ENCODE data around the gene RABL6.
"Not testable (repeated sequence)": the region's sequence is repeated elsewhere in the genome, so short reads cannot be mapped to it uniquely, and the experiment has no call there.

The RABL6 gene

DNA sequence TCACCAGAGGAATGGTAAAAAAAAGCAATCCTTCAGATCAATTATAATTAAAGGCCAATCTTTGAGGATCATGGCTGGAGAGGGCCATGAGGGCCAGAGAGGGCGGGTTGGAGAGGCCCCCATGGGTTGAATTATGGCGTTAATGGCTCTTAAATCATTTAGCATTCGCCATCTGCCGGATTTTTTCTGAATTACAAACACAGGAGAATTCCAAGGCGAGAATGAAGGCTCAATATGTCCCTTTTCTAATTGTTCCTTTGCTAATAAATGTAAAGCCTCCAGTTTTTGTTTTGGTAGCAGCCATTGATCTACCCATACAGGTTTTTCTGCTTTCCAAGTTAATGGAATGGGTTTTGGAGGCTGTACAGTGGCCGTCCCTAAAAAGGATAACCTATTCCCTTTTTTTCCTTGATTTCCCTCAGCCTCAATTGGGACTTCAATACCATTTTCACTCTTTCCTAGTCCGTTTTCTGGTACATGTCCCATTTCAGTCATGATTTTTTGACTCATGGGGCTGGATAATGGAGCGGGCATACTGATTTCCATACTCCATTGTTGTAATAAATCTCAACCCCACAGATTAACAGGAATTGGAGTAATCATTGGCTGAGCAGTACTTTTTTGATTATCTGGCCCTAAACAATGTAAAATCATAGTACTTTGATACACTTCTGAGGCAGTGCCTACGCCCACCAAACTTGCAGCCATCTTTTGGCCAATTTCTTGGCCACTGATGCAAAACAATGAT is 23.3 kb upstream of the RABL6 start (continued):
- TF ChIP-seq, protein P1, sequence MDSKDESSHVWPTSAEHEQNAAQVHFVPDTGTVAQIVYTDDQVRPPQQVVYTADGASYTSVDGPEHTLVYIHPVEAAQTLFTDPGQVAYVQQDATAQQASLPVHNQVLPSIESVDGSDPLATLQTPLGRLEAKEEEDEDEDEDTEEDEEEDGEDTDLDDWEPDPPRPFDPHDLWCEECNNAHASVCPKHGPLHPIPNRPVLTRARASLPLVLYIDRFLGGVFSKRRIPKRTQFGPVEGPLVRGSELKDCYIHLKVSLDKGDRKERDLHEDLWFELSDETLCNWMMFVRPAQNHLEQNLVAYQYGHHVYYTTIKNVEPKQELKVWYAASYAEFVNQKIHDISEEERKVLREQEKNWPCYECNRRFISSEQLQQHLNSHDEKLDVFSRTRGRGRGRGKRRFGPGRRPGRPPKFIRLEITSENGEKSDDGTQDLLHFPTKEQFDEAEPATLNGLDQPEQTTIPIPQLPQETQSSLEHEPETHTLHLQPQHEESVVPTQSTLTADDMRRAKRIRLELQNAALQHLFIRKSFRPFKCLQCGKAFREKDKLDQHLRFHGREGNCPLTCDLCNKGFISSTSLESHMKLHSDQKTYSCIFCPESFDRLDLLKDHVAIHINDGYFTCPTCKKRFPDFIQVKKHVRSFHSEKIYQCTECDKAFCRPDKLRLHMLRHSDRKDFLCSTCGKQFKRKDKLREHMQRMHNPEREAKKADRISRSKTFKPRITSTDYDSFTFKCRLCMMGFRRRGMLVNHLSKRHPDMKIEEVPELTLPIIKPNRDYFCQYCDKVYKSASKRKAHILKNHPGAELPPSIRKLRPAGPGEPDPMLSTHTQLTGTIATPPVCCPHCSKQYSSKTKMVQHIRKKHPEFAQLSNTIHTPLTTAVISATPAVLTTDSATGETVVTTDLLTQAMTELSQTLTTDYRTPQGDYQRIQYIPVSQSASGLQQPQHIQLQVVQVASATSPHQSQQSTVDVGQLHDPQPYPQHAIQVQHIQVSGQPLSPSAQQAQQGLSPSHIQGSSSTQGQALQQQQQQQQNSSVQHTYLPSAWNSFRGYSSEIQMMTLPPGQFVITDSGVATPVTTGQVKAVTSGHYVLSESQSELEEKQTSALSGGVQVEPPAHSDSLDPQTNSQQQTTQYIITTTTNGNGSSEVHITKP (tag by site-specific recombination; IDR thresholded peaks at IDR 0.05) = no peak
- no peak for TF ChIP-seq ZNF37A (tag by site-specific recombination; IDR thresholded peaks at IDR 0.05)
- no peak for TF ChIP-seq ZNF747 (tag by site-specific recombination; IDR thresholded peaks at IDR 0.05)

DNA sequence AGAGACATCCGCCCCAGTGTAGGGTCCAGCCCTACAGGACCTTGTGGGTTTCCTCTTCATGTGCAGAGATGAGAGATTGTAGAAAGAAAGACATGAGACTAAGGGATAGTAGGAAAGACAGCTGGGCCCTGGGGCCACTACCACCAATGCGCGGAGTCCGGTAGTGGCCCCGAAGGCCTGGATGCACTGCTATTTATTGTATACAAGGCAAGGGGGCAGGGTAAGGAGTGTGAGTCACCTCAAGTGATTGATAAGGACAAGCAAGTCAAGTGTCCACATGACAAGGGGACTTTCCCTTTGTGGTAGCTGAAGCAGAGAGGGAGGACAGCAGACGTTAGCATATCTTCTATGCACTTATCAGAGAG is 22.8 kb upstream of the RABL6 start:
- TF ChIP-seq, protein P2, sequence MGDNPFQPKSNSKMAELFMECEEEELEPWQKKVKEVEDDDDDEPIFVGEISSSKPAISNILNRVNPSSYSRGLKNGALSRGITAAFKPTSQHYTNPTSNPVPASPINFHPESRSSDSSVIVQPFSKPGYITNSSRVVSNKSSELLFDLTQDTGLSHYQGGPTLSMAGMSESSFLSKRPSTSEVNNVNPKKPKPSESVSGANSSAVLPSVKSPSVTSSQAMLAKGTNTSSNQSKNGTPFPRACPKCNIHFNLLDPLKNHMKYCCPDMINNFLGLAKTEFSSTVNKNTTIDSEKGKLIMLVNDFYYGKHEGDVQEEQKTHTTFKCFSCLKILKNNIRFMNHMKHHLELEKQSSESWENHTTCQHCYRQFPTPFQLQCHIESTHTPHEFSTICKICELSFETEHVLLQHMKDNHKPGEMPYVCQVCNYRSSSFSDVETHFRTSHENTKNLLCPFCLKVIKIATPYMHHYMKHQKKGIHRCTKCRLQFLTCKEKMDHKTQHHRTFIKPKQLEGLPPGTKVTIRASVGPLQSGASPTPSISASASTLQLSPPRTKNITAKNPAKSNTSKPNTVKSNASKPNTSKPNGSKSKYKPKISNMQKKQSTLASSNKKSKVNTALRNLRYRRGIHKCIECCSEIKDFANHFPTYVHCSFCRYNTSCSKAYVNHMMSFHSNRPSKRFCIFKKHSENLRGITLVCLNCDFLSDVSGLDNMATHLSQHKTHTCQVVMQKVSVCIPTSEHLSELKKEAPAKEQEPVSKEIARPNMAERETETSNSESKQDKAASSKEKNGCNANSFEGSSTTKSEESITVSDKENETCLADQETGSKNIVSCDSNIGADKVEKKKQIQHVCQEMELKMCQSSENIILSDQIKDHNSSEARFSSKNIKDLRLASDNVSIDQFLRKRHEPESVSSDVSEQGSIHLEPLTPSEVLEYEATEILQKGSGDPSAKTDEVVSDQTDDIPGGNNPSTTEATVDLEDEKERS (tag by site-specific recombination; IDR thresholded peaks at IDR 0.05) = no peak
- TF ChIP-seq ZNF548 (tag by site-specific recombination; IDR thresholded peaks at IDR 0.05) (no peak), ZNF48 (tag by site-specific recombination; IDR thresholded peaks at IDR 0.05) (no peak), ZFP41 (tag by site-specific recombination; IDR thresholded peaks at IDR 0.05; ENCODE audit: borderline replicate concordance) (no peak), ZNF544 (tag by site-specific recombination; IDR thresholded peaks at IDR 0.05) (no peak), MEIS1 (CRISPR knock-in tag; IDR thresholded peaks at IDR 0.05; ENCODE audit: borderline replicate concordance) (no peak), ZNF843 (tag by site-specific recombination; IDR thresholded peaks at IDR 0.05) (no peak), ZNF830 (tag by site-specific recombination; IDR thresholded peaks at IDR 0.05; ENCODE audit: low read depth) (no peak), GLI4 (tag by site-specific recombination; IDR thresholded peaks at IDR 0.05) (no peak), ZNF211 (tag by site-specific recombination; IDR thresholded peaks at IDR 0.05; ENCODE audit: low read depth) (no peak), HOXA7 (CRISPR knock-in tag; IDR thresholded peaks at IDR 0.05; ENCODE audit: borderline replicate concordance) (no peak), ZNF664 (tag by site-specific recombination; IDR thresholded peaks at IDR 0.05) (no peak)
- TF ChIP-seq, protein P3, sequence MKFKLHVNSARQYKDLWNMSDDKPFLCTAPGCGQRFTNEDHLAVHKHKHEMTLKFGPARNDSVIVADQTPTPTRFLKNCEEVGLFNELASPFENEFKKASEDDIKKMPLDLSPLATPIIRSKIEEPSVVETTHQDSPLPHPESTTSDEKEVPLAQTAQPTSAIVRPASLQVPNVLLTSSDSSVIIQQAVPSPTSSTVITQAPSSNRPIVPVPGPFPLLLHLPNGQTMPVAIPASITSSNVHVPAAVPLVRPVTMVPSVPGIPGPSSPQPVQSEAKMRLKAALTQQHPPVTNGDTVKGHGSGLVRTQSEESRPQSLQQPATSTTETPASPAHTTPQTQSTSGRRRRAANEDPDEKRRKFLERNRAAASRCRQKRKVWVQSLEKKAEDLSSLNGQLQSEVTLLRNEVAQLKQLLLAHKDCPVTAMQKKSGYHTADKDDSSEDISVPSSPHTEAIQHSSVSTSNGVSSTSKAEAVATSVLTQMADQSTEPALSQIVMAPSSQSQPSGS (tag by site-specific recombination; IDR thresholded peaks at IDR 0.05; ENCODE audit: low read depth) = no peak
- TF ChIP-seq, protein P4, sequence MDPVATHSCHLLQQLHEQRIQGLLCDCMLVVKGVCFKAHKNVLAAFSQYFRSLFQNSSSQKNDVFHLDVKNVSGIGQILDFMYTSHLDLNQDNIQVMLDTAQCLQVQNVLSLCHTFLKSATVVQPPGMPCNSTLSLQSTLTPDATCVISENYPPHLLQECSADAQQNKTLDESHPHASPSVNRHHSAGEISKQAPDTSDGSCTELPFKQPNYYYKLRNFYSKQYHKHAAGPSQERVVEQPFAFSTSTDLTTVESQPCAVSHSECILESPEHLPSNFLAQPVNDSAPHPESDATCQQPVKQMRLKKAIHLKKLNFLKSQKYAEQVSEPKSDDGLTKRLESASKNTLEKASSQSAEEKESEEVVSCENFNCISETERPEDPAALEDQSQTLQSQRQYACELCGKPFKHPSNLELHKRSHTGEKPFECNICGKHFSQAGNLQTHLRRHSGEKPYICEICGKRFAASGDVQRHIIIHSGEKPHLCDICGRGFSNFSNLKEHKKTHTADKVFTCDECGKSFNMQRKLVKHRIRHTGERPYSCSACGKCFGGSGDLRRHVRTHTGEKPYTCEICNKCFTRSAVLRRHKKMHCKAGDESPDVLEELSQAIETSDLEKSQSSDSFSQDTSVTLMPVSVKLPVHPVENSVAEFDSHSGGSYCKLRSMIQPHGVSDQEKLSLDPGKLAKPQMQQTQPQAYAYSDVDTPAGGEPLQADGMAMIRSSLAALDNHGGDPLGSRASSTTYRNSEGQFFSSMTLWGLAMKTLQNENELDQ (tag by site-specific recombination; IDR thresholded peaks at IDR 0.05; ENCODE audit: low read depth) = no peak
- Histone ChIP-seq H3K4me3 (ENCODE audit: low read depth, low read length) (no peak overlapping the region), H3K27ac (ENCODE audit: extremely low read depth, low read depth, low read length) (no peak overlapping the region), H3K4me1 (ENCODE audit: control insufficient read depth, insufficient read depth, low read length) (peaks cover under 1% of the 10 kb centered on the region), H3K9me3 (ENCODE audit: control insufficient read depth, insufficient read depth, low read depth, low read length) (no peaks in the 10 kb centered on the region), H3K36me3 (ENCODE audit: control insufficient read depth in 2 of 2, insufficient read depth in 1 of 2, low read length in 2 of 2) (no peaks in the 10 kb centered on the region)
- CTCF ChIA-PET = interaction anchor here (0.6 to 6.1 kb wide), 5 partner anchors 21 to 251 kb away, joined by 3 to 61 read pairs (median 6); partner anchors contain the start of gene LCN15
- POLR2A ChIA-PET = no interaction called here

DNA sequence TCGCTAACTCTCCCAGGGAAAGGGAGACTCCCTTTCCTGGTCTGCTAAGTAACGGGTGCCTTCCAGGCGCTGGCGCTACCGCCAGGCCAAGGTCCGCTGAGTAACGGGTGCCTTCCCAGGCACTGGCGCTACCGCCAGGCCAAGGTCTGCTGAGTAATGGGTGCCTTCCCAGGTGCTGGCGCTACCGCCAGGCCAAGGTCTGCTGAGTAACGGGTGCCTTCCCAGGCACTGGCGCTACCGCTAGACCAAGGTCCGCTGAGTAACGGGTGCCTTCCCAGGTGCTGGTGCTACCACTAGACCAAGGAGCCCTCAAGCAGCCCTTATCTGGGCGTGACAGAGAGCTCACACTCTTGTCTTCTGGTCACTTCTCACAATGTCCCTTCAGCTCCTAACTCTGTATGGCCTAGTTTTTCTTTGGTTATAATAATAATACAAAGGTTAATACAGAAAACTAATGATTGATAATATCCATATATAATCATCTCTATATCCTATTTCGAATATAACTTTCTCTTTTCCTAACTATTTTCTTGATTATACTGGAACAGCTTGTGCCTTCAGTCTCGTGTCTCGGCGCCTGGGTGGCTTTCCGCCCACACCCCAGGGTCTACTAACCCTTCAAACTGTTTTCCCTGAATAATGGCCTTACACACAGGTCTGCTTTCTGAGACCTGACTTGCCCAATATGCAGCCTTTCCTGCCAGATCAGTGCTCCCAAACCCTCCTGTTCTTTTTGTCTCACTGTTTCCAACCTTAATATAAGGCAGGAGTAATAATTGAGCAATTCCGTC is 22.0 kb upstream of the RABL6 start:
- not testable (repeated sequence) for H3K4me3 ChIP-seq (ENCODE audit: low read depth, low read length); H3K4me1 ChIP-seq (ENCODE audit: control insufficient read depth, insufficient read depth, low read length); H3K36me3 ChIP-seq (ENCODE audit: control insufficient read depth in 2 of 2, insufficient read depth in 1 of 2, low read length in 2 of 2); H3K27ac ChIP-seq (ENCODE audit: extremely low read depth, low read depth, low read length); H3K9me3 ChIP-seq (ENCODE audit: control insufficient read depth, insufficient read depth, low read depth, low read length)
- ChIA-PET CTCF (interaction anchor here (0.7 to 6.1 kb wide), 12 partner anchors 8 to 272 kb away, joined by 3 to 61 read pairs (median 6); partner anchors contain the start of genes ABCA2 and LCN15), POLR2A (interaction anchor here (1.6 kb wide), 1 partner anchor 250 kb away, joined by 4 read pairs; no protein-coding TSS in a partner anchor)
